Mesenchymal stem cell (in vitro differentiated cells and primary cell): ENCODE measurements around the gene PDP2.

Experiments
- DNase-seq: peaks from one replicate; pipeline ENCODE4 v3.0.0-alpha.2; 2013
- H2AFZ ChIP-seq: one replicate; pipeline ENCODE4 v1.6.1; 2013; ENCODE audit warnings: low read depth, mild to moderate bottlenecking, control low read depth, inconsistent platforms, low read length, moderate library complexity
- H2AK5ac ChIP-seq: 2 replicates; pipeline ENCODE4 v1.6.1; 2013; ENCODE audit warnings: low read length, moderate library complexity, mild to moderate bottlenecking, inconsistent platforms; ENCODE audit not compliant: severe bottlenecking
- H2BK120ac ChIP-seq: one replicate; pipeline ENCODE4 v1.6.1; 2013; ENCODE audit warnings: low read depth, mild to moderate bottlenecking, inconsistent platforms, low read length, moderate library complexity
- H2BK12ac ChIP-seq, 2 experiments: one replicate each; pipeline ENCODE4 v1.6.1; 2013; ENCODE audit warnings: inconsistent platforms in 2 of 2, low read length in 2 of 2, mild to moderate bottlenecking in 2 of 2, moderate library complexity in 2 of 2, control low read depth in 1 of 2
- H2BK15ac ChIP-seq: one replicate; pipeline ENCODE4 v1.6.1; 2013; ENCODE audit warnings: mild to moderate bottlenecking, low read depth, inconsistent platforms; ENCODE audit not compliant: poor library complexity, severe bottlenecking
- H2BK5ac ChIP-seq: 2 replicates; pipeline ENCODE4 v1.6.1; 2013; ENCODE audit warnings: low read depth, mild to moderate bottlenecking, low read length, control low read depth, inconsistent platforms; ENCODE audit not compliant: poor library complexity, severe bottlenecking
- H3K14ac ChIP-seq, 2 experiments: one replicate each; pipeline ENCODE4 v1.6.1; 2013; ENCODE audit warnings: inconsistent platforms in 2 of 2, low read length in 2 of 2, control low read depth in 1 of 2, mild to moderate bottlenecking in 1 of 2, moderate library complexity in 1 of 2
- H3K18ac ChIP-seq, 2 experiments: one replicate each; pipeline ENCODE4 v1.6.1; 2013; ENCODE audit warnings: inconsistent platforms in 2 of 2, low read length in 2 of 2, control low read depth in 1 of 2, low read depth in 1 of 2, mild to moderate bottlenecking in 1 of 2
- H3K23ac ChIP-seq, 2 experiments: one replicate each; pipeline ENCODE4 v1.6.1; 2013; ENCODE audit warnings: inconsistent platforms in 2 of 2, low read length in 2 of 2, mild to moderate bottlenecking in 2 of 2, moderate library complexity in 2 of 2, control low read depth in 1 of 2
- H3K27ac ChIP-seq: 2 replicates; pipeline ENCODE4 v1.5.1; 2013; ENCODE audit warnings: mild to moderate bottlenecking, moderate library complexity, low read length, control low read depth, inconsistent platforms; ENCODE audit not compliant: poor library complexity, severe bottlenecking
- H3K27me3 ChIP-seq, 2 experiments: 2 replicates each; pipeline versions ENCODE4 v1.6.1 to v1.7.0; 2013; ENCODE audit warnings: low read length in 2 of 2, mild to moderate bottlenecking in 2 of 2, moderate library complexity in 2 of 2, control low read depth in 1 of 2, inconsistent platforms in 1 of 2; ENCODE audit not compliant: control insufficient read depth in 1 of 2, insufficient read depth in 1 of 2
- H3K36me3 ChIP-seq, 2 experiments: 2 replicates each; pipeline versions ENCODE4 v1.6.1 to v1.7.0; 2013; ENCODE audit warnings: low read length in 2 of 2, control low read depth in 1 of 2, inconsistent platforms in 1 of 2, low read depth in 1 of 2, mild to moderate bottlenecking in 1 of 2; ENCODE audit not compliant: insufficient read depth in 2 of 2, control insufficient read depth in 1 of 2
- H3K4ac ChIP-seq, 2 experiments: one replicate each; pipeline ENCODE4 v1.6.1; 2013; ENCODE audit warnings: inconsistent platforms in 2 of 2, low read length in 2 of 2, mild to moderate bottlenecking in 2 of 2, moderate library complexity in 2 of 2, control low read depth in 1 of 2, low read depth in 1 of 2
- H3K4me1 ChIP-seq: 2 replicates; pipeline ENCODE4 v1.6.1; 2013; ENCODE audit warnings: low read depth, low read length, control low read depth; ENCODE audit not compliant: control insufficient read depth, insufficient read depth
- H3K4me2 ChIP-seq: 2 replicates; pipeline ENCODE4 v1.6.1; 2013; ENCODE audit warnings: low read length, mild to moderate bottlenecking, inconsistent platforms; ENCODE audit not compliant: poor library complexity, severe bottlenecking
- H3K4me3 ChIP-seq, 2 experiments: 2 replicates each; pipeline versions ENCODE4 v1.5.1 to v1.7.0; 2013; ENCODE audit warnings: low read length in 2 of 2, mild to moderate bottlenecking in 2 of 2, control low read depth in 1 of 2, low read depth in 1 of 2; ENCODE audit not compliant: insufficient read depth in 1 of 2
- H3K79me1 ChIP-seq: replicated peaks from 2 replicates; pipeline ENCODE4 v1.6.1; 2013; ENCODE audit warnings: mild to moderate bottlenecking, control low read depth, low read length, inconsistent platforms; ENCODE audit not compliant: poor library complexity, severe bottlenecking
- H3K9ac ChIP-seq: 2 replicates; pipeline ENCODE4 v1.7.0; 2013; ENCODE audit warnings: mild to moderate bottlenecking, low read length, moderate library complexity
- H3K9me3 ChIP-seq: 2 replicates; pipeline ENCODE4 v1.7.0; 2013; ENCODE audit warnings: mild to moderate bottlenecking, low read length; ENCODE audit not compliant: control insufficient read depth
- H4K8ac ChIP-seq: one replicate; pipeline ENCODE4 v1.6.1; 2013; ENCODE audit warnings: inconsistent platforms, mild to moderate bottlenecking, low read length, moderate library complexity
- H4K91ac ChIP-seq: one replicate; pipeline ENCODE4 v1.6.1; 2013; ENCODE audit warnings: mild to moderate bottlenecking, low read length, inconsistent platforms
- WGBS: methylation state at CpG from one replicate; pipeline ENCODE4 v1.1.7; 2013; ENCODE audit warnings: mixed read lengths; 5-methylcytosine and 5-hydroxymethylcytosine counted together

Gene PDP2

GRCh38 chr16:66913711-66914110 is 33.4 kb downstream of the PDP2 start:
- Histone ChIP-seq H3K4me3 (no peak overlapping the region), H3K4me2 (no peak overlapping the region), H3K4me1 (peaks cover 8% of the 10 kb centered on the region), H3K27ac (no peak overlapping the region), H3K9ac (no peak overlapping the region), H2BK5ac (no peak overlapping the region), H3K27me3 (peaks cover 16 to 67% of the 10 kb centered on the region in 2 experiments), H3K14ac (no peak overlapping the region), H3K36me3 (no peaks in the 10 kb centered on the region), H2BK120ac (no peak overlapping the region), H2BK15ac (no peak overlapping the region), H2BK12ac (no peak overlapping the region), H2AFZ (no peak overlapping the region), H3K23ac (no peak overlapping the region), H3K18ac (no peak overlapping the region), H3K9me3 (no peaks in the 10 kb centered on the region), H4K8ac (no peak overlapping the region), H2AK5ac (no peak overlapping the region), H4K91ac (no peak overlapping the region), H3K79me1 (no peaks in the 10 kb centered on the region), H3K4ac (no peak overlapping the region)
- WGBS = 81% methylated on average over 4 of the region's 4 CpGs
- no peak for DNase-seq

- no peak overlapping the region for H2BK15ac ChIP-seq
- no peak overlapping the region for H3K18ac ChIP-seq
- H4K8ac ChIP-seq = no peak overlapping the region
- over 99% methylated on average over 4 of the region's 7 CpGs for WGBS
- H2BK120ac ChIP-seq = no peak overlapping the region
- H3K14ac ChIP-seq = no peak overlapping the region
- H4K91ac ChIP-seq = no peak overlapping the region
- H3K4ac ChIP-seq = no peak overlapping the region
- H3K79me1 ChIP-seq = no peaks in the 10 kb centered on the region
- peaks cover 12 to 71% of the 10 kb centered on the region in 2 experiments for H3K27me3 ChIP-seq
- H3K4me3 ChIP-seq = no peak overlapping the region
- H2BK5ac ChIP-seq = no peak overlapping the region
- H3K23ac ChIP-seq = no peak overlapping the region
- H3K9me3 ChIP-seq = no peaks in the 10 kb centered on the region
- H2AK5ac ChIP-seq = no peak overlapping the region
- H3K36me3 ChIP-seq = no peaks in the 10 kb centered on the region
- H3K4me2 ChIP-seq = no peak overlapping the region
- no peak overlapping the region for H2BK12ac ChIP-seq
- H3K9ac ChIP-seq = no peak overlapping the region
- no peak overlapping the region for H3K27ac ChIP-seq
- DNase-seq = no peak
- no peak overlapping the region for H2AFZ ChIP-seq
- H3K4me1 ChIP-seq = peaks cover 16% of the 10 kb centered on the region
Measured at GRCh38 chr16:66914541-66914940, 34.2 kb downstream of the PDP2 start.

GRCh38 chr16:66915041-66915440 is 34.7 kb downstream of the PDP2 start:
- Histone ChIP-seq H3K27ac (no peak overlapping the region), H3K79me1 (no peaks in the 10 kb centered on the region), H3K36me3 (no peaks in the 10 kb centered on the region), H3K23ac (no peak overlapping the region), H3K14ac (no peak overlapping the region), H2BK5ac (no peak overlapping the region), H2AFZ (no peak overlapping the region), H2BK12ac (no peak overlapping the region), H3K27me3 (peaks cover 12 to 75% of the 10 kb centered on the region in 2 experiments), H4K8ac (no peak overlapping the region), H2AK5ac (no peak overlapping the region), H3K4me2 (no peak overlapping the region), H3K4me3 (no peak overlapping the region), H3K18ac (no peak overlapping the region), H4K91ac (no peak overlapping the region), H2BK120ac (no peak overlapping the region), H3K4me1 (peaks cover 21% of the 10 kb centered on the region), H3K4ac (no peak overlapping the region), H3K9ac (no peak overlapping the region), H3K9me3 (no peaks in the 10 kb centered on the region), H2BK15ac (no peak overlapping the region)
- DNase-seq = no peak
- 90% methylated on average over 2 of the region's 7 CpGs for WGBS

GRCh38 chr16:66916518-66916917 is 36.2 kb downstream of the PDP2 start:
- no peak overlapping the region for H4K91ac ChIP-seq
- H3K14ac ChIP-seq = no peak overlapping the region
- H2BK120ac ChIP-seq = no peak overlapping the region
- H4K8ac ChIP-seq = no peak overlapping the region
- H2AK5ac ChIP-seq = no peak overlapping the region
- no peak overlapping the region for H2AFZ ChIP-seq
- no peak overlapping the region for H3K4me2 ChIP-seq
- H3K27me3 ChIP-seq = peaks cover 20 to 79% of the 10 kb centered on the region in 2 experiments
- H2BK12ac ChIP-seq = no peak overlapping the region
- peaks cover 25% of the 10 kb centered on the region for H3K4me1 ChIP-seq
- peaks cover 0 to 1% of the 10 kb centered on the region in 2 experiments for H3K36me3 ChIP-seq
- H3K9me3 ChIP-seq = no peaks in the 10 kb centered on the region
- H2BK15ac ChIP-seq = no peak overlapping the region
- H3K79me1 ChIP-seq = no peaks in the 10 kb centered on the region
- 86% methylated on average over 6 of the region's 6 CpGs for WGBS
- H3K4me3 ChIP-seq = no peak overlapping the region
- no peak overlapping the region for H3K9ac ChIP-seq
- no peak overlapping the region for H3K18ac ChIP-seq
- H3K23ac ChIP-seq = no peak overlapping the region
- H3K27ac ChIP-seq = no peak overlapping the region
- DNase-seq = no peak
- H2BK5ac ChIP-seq = no peak overlapping the region
- H3K4ac ChIP-seq = no peak overlapping the region
